GM18907 (cell line): ENCODE measurements around the gene FKBP10.
"Not testable (repeated sequence)": the region's sequence is repeated elsewhere in the genome, so short reads cannot be mapped to it uniquely, and the experiment has no call there.

Experiments
- ATAC-seq: cut with Tn5 transposase; IDR thresholded peaks from one replicate; pipeline ENCODE4 v1.9.1; 2021; ENCODE audit warnings: mild to moderate bottlenecking, moderate library complexity; ENCODE audit not compliant: unreplicated experiment

FKBP10 gene

DNA sequence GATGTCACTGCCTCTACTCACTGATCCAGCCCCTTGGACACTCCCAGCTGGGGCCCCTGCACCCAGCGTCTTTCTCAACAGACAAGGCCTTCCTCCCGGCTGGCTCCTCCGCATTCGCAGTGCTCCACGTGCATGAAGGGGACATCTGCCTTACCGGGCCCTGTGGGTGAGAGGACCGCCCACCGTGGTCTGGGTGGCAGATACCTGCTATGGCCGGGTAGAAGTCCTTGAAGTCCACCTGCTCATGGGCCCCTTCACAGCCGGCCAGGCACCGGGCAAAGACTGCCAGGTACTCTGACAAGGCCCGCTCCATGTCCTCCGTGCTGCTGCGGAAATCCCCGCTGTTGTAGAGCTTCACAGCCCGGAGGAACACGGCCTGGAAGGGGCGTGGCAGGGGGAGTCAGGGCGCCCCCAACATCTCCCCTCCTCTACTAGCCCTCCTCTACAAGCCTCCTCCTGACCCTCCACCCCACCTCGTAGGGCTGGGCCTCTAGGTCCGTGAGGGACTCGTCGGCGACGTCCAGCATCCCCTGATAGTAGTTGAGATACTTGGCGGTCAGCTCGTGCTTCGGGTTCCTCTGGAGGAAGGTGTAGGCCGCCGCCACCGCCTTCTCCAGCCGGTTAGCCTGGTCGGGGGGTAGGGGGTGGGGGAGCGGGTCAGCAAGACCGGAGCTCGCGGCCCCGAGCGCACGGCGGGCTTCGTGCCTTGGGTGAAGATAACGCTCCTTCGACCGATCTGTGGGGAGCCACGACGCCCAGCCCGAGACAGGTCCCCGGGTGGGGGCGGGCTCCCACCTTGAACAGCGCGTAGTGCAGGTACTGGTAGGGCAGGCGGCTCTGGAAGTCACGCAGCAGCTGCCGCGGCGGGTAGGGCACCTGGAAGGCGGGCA, 1.9 kb upstream of the FKBP10 start:
- ATAC-seq = no peak

DNA sequence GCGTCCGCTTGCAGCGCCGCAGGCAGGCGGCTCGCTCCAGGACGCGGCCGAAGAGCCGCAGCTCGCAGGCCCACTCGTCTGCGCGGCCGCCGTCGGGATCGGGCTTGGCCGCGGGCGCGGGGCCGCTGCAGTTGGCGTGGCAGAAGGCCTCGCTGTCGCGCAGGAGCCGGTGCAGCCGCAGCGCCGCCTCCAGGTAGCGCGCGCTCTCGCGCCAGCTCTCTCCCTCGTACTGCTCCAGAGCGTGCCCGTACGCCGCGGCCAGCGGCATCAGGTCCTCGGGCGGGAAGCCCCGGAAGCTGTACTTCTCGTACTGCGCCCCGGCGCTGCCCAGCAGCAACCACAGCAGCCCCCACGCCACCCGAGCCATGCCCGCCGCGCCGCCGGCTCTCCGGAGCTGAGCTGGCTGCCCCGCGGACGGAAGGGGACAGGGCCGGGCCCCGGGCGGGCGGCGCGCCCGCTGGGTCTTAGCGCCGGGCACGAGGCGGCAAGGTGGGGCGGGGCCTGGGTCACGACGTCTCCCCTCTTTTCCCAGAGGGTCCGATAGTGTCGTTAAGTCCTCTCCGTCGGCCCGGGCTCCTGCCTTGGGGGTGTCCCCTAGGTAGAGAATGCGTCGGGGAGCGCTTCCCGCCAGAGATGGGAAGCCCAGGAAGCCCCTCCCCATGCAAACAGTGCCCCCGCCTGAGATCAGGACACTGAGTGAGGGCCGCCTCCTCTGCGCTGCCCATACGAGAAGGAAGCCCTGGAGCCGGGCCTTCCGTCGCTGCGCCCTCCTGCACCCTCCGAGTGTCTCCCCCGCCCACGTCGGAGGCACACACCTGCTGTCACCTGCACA, 1.0 kb upstream of the FKBP10 start, which contains the start of gene P3H4:
TSS of gene P3H4 (minus strand) at position 401 of the 832 bp plus-strand sequence. CDS start at position 367, 34 bp downstream.
- ATAC-seq = peak; percentile 71

DNA sequence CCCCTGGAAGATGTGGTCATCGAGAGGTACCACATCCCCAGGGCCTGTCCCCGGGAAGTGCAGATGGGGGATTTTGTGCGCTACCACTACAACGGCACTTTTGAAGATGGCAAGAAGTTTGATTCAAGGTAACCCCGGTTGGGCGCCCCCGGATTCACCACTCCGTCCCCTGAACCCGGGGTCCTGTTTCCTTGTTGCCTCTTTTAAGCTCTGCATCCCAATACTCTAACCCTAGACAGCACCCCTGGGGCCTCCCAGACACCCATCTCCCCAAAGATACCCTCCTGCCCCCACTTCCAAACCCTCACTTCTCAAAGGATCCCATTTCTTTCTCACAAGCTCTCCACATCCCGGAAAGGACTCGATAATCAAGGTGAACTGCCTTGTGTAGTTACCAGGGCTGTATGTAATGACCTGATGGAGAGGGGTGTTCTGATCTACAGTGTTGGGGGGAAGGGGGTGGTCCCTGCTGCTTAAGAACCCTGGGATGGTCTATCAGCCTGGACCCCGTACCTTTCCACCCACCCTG, 412 bp downstream of the FKBP10 start:
- no peak for ATAC-seq

DNA sequence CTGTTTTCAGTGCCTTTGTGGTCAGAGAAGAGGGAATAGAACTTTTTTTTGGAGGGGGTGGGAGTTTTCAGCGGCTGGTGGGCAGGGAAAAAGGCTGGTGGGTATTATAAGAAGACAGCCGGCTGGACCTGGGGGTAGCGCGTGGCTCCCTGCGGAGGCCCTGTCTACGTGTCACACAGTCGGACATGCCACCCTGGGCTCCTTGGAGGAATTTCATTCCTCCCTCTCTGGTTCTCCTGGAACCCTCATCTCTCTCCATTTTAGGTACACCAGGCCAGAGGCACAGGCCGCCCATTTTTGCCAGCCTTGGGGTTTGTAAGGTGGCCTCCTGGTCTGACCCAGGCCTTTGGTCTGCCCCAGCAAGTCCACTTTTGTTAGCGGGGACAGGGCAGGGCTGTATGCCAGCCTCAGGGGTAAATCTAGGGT, 908 bp downstream of the FKBP10 start:
- ATAC-seq = no peak

DNA sequence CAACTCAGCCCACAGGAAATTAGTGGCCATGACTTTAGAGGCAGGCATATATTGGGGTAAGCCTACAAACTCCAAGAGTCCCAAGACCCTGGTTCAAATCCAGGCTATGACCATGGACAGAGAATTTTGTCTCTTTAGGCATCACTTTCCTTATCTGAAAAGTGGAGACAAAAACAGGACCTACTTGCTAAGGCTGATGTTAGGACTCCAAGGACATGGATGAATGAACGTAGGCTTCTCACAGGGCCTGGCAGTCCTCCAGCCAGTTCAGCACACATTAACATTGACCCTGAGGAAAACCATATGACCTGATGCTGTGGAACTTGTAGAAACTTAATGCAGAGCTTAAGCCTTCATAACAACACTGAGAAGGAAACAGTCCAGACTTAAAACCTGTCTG, 1.4 kb downstream of the FKBP10 start:
- ATAC-seq = no peak

DNA sequence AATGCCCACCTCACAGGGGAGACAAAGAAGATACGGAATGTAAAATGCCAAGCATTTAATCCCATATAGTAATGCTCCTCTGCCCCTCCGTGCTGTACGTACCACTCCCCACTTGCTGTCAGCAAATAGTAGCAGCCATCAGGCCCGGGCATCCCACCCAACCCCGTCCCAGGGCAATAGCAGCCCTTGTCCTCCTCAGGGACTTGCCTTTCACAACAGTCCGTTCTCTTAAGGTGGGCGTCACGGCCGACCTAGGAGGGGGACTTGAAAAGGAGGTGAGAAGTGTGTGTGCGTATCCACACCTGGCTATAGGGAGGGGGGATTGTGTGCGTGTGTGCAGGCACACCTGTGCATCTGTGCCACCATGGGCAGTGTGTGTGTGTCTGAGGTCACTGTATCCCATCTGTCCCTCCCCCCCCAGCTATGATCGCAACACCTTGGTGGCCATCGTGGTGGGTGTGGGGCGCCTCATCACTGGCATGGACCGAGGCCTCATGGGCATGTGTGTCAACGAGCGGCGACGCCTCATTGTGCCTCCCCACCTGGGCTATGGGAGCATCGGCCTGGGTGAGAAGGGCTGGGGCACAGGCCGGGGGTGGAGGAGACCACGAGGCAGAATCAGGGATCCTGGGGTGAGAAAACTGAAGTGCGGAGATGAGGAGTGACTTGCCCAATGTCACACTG, 4.0 kb downstream of the FKBP10 start:
- no peak for ATAC-seq

DNA sequence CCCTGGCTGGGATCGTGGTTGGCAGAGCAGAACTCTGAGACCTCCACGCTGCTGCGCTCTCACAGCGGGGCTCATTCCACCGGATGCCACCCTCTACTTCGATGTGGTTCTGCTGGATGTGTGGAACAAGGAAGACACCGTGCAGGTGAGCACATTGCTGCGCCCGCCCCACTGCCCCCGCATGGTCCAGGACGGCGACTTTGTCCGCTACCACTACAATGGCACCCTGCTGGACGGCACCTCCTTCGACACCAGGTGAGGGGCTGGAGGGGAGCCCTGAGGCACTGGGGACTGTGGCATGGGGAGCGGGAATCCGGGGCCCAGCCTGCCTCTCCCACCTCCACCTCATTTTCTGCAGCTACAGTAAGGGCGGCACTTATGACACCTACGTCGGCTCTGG, 5.2 kb downstream of the FKBP10 start:
- no peak for ATAC-seq

DNA sequence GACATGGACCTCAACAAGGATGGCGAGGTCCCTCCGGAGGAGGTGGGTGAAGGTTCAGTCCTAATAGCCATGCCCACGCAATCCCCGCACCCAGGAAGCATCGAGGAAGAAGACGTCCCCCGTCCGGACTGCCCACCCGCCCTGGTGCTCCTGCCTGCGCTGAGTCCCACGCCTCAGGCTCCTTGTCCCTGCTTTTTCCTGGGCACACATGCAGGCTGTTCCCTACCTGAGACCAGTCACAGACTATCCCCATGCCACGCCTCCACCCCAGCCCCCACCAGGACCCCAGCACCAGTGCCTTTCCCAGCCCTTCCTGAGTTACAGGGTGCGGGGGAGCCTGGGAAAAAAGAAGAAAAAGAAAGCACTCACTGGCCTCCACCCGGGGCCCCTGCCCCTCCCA, 9.0 kb downstream of the FKBP10 start:
- ATAC-seq = no peak

DNA sequence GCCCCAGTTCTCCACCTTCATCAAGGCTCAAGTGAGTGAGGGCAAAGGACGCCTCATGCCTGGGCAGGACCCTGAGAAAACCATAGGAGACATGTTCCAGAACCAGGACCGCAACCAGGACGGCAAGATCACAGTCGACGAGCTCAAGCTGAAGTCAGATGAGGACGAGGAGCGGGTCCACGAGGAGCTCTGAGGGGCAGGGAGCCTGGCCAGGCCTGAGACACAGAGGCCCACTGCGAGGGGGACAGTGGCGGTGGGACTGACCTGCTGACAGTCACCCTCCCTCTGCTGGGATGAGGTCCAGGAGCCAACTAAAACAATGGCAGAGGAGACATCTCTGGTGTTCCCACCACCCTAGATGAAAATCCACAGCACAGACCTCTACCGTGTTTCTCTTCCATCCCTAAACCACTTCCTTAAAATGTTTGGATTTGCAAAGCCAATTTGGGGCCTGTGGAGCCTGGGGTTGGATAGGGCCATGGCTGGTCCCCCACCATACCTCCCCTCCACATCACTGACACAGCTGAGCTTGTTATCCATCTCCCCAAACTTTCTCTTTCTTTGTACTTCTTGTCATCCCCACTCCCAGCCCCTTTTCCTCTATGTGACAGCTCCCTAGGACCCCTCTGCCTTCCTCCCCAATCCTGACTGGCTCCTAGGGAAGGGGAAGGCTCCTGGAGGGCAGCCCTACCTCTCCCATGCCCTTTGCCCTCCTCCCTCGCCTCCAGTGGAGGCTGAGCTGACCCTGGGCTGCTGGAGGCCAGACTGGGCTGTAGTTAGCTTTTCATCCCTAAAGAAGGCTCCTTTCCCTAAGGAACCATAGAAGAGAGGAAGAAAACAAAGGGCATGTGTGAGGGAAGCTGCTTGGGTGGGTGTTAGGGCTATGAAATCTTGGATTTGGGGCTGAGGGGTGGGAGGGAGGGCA, 9.7 kb downstream of the FKBP10 start:
- ATAC-seq = no peak

DNA sequence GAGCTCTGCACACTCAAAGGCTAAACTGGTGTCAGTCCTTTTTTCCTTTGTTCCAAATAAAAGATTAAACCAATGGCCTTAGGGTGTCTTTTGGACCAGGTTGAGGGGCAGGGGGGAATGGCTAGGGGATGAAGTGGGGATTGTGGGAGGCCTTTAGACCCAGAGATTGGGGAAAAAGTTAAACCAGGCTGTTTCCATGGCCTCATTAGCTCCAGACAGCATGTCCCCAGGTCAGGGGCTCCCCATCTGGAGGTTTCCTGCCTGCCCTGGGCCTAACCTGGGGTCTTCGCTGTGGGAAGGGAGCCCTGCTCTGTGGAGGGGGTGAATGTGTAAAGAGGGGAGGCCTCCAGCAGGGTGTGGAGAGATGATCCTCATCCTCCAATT, 10.3 kb downstream of the FKBP10 start:
- no peak for ATAC-seq

DNA sequence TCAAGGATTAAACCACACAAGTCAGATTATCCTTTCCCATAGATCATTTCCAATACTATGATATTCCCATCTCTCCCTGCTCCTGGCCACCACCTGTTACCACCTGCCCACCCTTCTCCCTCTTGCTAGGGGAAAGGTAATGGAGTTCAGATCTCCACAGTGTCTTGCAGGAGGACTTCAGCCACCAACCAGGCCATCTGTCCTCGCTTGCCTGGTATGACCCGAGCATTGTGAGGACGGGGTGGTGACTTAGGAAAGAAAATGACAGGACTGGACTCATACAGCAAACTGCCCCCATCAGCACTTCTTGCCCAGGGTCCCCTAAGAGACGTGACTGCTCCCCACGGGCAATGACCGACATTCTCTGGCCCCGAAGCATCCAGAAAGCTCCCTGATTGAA, 10.8 kb downstream of the FKBP10 start:
- no peak for ATAC-seq

DNA sequence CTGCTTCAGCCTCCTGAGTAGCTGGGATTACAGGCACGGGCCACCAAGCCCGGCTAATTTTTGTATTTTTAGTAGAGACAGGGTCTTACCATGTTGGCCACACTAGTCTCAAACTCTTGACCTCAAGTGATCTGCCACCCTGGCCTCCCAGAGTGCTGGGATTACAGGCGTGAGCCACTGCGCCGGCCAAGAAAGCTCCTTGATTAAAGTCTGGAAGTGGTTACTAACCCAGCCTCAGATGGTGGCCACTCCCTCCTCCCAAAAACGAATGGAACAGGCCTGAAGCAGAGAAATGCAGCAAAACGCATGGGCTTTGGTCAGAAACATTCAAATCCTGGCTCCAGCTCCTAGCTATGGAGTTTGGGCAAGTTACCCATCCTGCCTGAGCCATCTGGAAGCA, 11.3 kb downstream of the FKBP10 start:
- no peak for ATAC-seq

DNA sequence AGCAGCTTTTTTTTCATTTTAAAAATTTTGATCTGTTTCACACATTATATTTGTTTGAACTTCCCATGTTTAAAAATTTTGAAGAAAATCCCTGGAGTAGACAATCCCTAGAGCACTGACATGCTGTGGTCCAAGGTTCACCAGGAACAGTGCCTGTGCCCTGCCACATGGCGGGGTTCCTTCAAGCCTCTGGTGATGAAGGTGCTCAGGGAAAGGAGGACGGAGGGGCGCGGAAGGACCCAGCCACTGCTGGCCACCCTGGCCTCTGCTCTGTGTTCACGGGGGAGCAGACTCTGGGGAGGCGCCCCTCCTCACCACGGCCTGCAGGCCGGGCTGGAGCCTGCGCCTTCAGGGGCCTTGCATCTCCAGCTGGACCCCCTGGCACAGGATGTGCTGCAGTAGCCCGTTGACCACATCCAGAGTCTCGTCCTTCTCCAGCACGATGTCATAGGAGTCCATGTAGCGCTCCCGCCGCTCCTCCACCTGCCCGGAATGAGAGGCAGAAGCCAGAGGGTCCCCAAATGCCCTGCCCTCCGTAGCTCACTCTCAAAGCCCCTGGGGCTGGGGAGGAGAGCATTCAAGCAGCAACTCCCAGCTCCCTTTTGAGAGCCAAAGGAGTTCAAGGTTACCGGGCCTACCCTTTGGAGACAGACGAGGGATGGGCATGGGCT, 12.5 kb downstream of the FKBP10 start:
- ATAC-seq = no peak

DNA sequence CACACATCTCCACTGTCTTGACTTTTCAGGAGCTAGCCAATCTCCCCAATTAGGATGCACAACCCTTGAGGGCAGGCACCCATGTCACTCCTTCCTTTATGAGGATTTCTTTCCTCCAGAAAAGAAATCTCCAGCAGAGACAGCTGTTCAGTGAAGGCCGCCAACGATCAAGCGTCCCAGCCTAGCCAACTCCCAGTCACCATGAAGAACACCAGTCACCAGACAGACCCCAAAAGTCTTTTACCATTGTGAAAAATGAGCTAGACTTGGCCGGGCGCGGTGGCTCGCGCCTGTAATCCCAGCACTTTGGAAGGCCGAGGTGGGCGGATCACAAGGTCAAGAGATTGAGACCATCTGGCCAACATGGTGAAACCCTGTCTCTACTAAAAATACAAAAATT, 17.2 kb downstream of the FKBP10 start:
- not testable (repeated sequence) for ATAC-seq

DNA sequence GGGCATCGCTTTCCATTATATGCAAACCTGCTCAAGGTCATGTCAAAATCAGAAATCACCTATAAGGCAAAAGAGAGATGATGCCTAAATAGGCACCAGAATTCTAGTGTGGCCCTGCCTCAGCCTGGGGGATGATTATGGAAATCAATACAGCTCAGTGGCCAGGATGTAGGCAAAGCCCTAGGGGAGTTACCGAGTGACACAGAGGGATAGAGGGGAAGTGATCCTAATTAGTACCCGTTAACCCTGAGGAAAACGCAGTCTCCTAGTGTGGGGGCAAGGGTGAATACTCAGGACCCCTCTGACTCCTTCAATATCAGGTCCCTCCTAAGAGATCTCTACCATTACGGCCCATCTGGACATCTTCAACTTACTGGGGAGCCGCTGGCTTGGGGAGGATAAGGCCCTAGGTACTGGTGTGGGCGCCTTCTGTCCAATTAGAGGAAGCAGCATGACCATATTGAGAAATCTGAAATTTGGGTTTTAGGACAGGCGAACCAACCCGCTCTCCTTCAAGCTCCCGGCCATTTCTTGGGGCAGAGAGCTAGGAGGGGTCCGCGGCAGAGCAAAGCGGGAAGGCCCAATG, 22.5 kb downstream of the FKBP10 start:
- ATAC-seq = peak; percentile 25

DNA sequence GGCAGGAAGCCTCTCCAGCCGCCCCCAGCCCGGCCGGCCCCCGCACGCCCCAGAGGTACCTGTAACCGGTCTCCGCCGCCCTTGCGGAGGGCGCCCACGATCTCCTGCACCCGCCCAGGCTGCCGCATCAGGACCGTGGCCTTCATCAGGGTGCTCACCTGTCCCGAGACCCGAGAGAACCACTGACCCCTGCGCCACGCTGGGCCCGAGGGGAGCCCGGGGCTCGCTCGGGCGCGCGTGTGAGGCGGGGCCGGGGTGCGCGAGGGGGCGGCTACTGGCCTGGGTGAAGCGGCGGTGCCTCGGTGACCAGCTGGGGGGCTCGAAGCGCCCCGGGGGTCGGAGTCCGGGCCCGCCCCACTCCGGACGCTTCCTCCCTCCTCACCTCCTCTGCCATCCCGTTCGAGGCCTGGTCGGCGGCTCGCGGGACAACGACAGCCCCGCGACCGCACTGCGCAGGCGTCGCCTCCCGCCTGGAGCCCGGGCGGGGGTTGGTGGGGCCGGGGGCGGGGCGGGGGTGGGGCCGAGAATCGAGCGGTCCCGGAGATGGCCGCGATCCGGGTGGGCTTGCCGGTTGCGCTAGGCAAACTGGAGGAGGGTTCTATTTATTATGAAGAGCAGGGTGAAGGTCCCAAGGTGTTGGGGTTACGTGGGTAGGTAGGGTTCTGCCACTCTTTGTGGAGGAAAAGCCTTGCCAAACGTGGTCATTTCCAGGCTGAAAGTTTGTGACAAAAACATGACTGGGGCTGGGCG, 23.2 kb downstream of the FKBP10 start, which contains the start of gene NT5C3B:
TSS of gene NT5C3B (minus strand) at position 433 of the 750 bp plus-strand sequence. CDS start at position 394, 39 bp downstream.
- ATAC-seq = peak; percentile 52

DNA sequence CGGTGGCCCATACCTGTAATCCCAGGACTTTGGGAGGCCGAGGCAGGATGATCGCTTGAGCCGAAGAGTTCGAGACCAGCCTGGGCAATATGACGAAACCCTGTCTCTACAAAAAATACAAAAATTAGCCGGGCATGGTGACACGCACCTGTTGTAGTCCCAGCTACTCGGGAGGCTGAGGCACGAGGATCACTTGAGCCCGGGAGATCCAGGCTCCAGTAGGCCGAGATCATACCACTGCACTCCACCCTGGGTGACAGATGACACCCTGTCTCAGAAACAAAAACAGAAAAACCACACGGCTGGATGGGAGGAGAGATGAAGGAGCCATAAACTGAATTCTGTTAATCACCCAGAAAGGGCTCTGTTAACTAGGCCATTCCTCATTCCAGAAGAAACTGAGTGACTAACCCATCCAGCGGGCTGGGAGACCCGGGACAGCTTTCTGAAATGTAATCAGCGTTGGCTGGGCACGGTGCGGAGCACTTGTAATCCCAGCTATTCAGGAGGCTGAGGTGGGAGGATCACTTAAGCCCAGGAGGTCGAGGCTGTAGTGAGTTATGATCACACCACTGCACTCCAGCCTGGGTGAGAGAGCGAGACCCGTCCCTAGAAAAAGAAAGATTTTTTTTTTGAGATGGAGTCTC, 23.9 kb downstream of the FKBP10 start:
- ATAC-seq = no peak
